ENCODE measurements around the gene POLR3C.

DNA sequence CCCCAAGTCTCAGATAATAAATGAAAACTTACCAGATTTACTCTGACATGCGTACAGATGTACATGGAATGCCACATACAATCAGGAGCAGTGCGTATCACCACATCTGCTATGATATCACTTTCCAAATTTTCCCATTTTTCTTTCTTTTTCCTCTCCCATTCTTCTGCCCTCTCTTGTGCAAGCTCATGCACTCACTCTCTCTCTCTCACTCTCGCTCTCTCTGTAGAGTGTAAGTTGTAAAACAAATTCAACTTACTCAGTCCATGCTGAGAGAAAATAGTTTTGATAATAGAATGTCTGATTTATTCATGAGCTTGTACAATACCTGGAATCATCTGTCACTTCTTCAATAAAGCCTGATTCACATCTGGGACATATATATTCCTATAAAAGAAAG is 35.4 kb upstream of the POLR3C start:
- TF ChIP-seq SIN3A (IDR thresholded peaks at IDR 0.05; ENCODE audit: borderline replicate concordance, insufficient read depth, low read length) = no peak
- TF ChIP-seq, protein P1, sequence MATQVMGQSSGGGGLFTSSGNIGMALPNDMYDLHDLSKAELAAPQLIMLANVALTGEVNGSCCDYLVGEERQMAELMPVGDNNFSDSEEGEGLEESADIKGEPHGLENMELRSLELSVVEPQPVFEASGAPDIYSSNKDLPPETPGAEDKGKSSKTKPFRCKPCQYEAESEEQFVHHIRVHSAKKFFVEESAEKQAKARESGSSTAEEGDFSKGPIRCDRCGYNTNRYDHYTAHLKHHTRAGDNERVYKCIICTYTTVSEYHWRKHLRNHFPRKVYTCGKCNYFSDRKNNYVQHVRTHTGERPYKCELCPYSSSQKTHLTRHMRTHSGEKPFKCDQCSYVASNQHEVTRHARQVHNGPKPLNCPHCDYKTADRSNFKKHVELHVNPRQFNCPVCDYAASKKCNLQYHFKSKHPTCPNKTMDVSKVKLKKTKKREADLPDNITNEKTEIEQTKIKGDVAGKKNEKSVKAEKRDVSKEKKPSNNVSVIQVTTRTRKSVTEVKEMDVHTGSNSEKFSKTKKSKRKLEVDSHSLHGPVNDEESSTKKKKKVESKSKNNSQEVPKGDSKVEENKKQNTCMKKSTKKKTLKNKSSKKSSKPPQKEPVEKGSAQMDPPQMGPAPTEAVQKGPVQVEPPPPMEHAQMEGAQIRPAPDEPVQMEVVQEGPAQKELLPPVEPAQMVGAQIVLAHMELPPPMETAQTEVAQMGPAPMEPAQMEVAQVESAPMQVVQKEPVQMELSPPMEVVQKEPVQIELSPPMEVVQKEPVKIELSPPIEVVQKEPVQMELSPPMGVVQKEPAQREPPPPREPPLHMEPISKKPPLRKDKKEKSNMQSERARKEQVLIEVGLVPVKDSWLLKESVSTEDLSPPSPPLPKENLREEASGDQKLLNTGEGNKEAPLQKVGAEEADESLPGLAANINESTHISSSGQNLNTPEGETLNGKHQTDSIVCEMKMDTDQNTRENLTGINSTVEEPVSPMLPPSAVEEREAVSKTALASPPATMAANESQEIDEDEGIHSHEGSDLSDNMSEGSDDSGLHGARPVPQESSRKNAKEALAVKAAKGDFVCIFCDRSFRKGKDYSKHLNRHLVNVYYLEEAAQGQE (IDR thresholded peaks at IDR 0.05; ENCODE audit: insufficient read depth in 1 of 2, low read depth in 2 of 2, low read length in 2 of 2) = no peak
